Peyer's patch (tissue), 4 donors: ENCODE measurements around the gene ESYT3.

ENCODE experiments used
- CTCF ChIP-seq, 6 experiments: fragments of 450-650 bp in 4 of 6; fragments of 200-600 bp in 2 of 6; sonication (generic) in 1 of 6; IDR thresholded peaks; one replicate each; pipeline ENCODE4 v1.5.1; 2017 to 2019; ENCODE audit warnings: antibody characterized with exemption in 6 of 6, mild to moderate bottlenecking in 3 of 6, moderate library complexity in 1 of 6
- POLR2A ChIP-seq, 2 donors: fragments of 450-650 bp; IDR thresholded peaks; one replicate each; pipeline ENCODE4 v1.5.1; 2017; ENCODE audit warnings: antibody characterized with exemption in 2 of 2, mild to moderate bottlenecking in 2 of 2, moderate library complexity in 2 of 2

GRCh38 chr3:138459619-138460535 is 25.5 kb downstream of the ESYT3 start:
- no peak for TF ChIP-seq CTCF (IDR thresholded peaks at IDR 0.05)
- TF ChIP-seq POLR2A (IDR thresholded peaks at IDR 0.05), result no peak
